ENCODE data around the gene PTPN22. TPM values are rescaled to one million over a fixed set of nuclear protein-coding genes. Genes with fewer than 3 reads are reported as not detected.

The PTPN22 gene
- polyA plus RNA-seq, 3 donors, result 9.7 to 43.7 (median 29.7) TPM

DNA sequence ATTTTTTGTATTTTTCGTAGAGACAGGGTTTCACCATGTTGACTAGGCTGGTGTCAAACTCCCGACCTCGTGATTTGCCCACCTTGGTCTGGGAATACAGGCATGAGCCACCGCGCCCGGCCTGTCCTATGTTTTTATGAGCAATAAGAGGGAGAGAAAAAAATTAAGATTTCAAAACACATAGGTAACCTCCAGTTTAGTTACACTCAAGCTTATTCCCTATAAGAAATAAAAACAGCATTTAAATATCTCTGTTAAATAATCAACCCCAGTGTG, 66.3 kb downstream of the PTPN22 start:
- TF ChIP-seq CTCF (IDR thresholded peaks at IDR 0.05), result no peak
- Histone ChIP-seq H3K9me3 (replicated peaks in 1 of 2; ENCODE audit: control insufficient read depth in 1 of 2, insufficient read depth in 1 of 2, low read length in 2 of 2) (no peaks in the 10 kb centered on the region), H3K27me3 (ENCODE audit: control insufficient read depth in 2 of 2, insufficient read depth in 2 of 2, low read length in 2 of 2) (no peaks in the 10 kb centered on the region), H3K9ac (ENCODE audit: insufficient read depth, low read length, poor library complexity, severe bottlenecking) (no peak overlapping the region), H3K79me2 (ENCODE audit: insufficient read depth, low read length) (peaks cover 100% of the 10 kb centered on the region), H3K4me2 (replicated peaks; ENCODE audit: extremely low read depth, low read length, poor library complexity, severe bottlenecking) (no peak overlapping the region), H3K27ac (ENCODE audit: low read depth in 1 of 2, low read length in 2 of 2) (peak overlapping the region; percentile 0 to 17), H4K20me1 (ENCODE audit: insufficient read depth, low read length) (peaks cover 80% of the 10 kb centered on the region), H2AFZ (ENCODE audit: insufficient read depth, low read depth, low read length, poor library complexity, severe bottlenecking) (no peak overlapping the region), H3K36me3 (replicated peaks in 1 of 2; ENCODE audit: control insufficient read depth in 1 of 2, insufficient read depth in 2 of 2, low read length in 2 of 2) (no peaks in the 10 kb centered on the region), H3K4me1 (ENCODE audit: control insufficient read depth in 1 of 2, insufficient read depth in 2 of 2, low read length in 2 of 2) (peaks cover 21 to 36% of the 10 kb centered on the region in 2 donors), H3K4me3 (replicated peaks in 1 of 3; ENCODE audit: low read depth in 2 of 3, low read length in 3 of 3) (peak overlapping the region in 1 of 3 experiments; percentile 5)
- H3K36me3 Mint-ChIP-seq, result peaks cover 12 to 19% of the 10 kb centered on the region in 2 donors
- DNase-seq, result no peak
- H3K27me3 Mint-ChIP-seq (ENCODE audit: low read depth in 3 of 3), result peaks cover 0 to 1% (median 0%) of the 10 kb centered on the region in 3 donors
- no peaks in the 10 kb centered on the region for H3K9me3 Mint-ChIP-seq
- intact Hi-C loops (cut with micrococcal nuclease), result no loop called here
- H3K27ac Mint-ChIP-seq, result peak overlapping the region; percentile 69 to 92 (median 80)
- 100% methylated on average over 1 of the region's 6 CpGs for WGBS (ENCODE audit: insufficient coverage)
- peak overlapping the region in 1 of 2 donors; percentile 34 for H3K4me3 Mint-ChIP-seq
- H3K4me1 Mint-ChIP-seq, result peaks cover 34% of the 10 kb centered on the region

- DNase-seq, result peak; percentile 29 to 61 (median 47)
- H3K4me2 ChIP-seq (replicated peaks; ENCODE audit: extremely low read depth, low read length, poor library complexity, severe bottlenecking), result no peak overlapping the region
- peak overlapping the region; percentile 69 to 92 (median 80) for H3K27ac Mint-ChIP-seq
- H3K36me3 ChIP-seq (replicated peaks in 1 of 2; ENCODE audit: control insufficient read depth in 1 of 2, insufficient read depth in 2 of 2, low read length in 2 of 2), result no peaks in the 10 kb centered on the region
- H3K27ac ChIP-seq (ENCODE audit: low read depth in 1 of 2, low read length in 2 of 2), result peak overlapping the region; percentile 17 to 42
- H3K27me3 ChIP-seq (ENCODE audit: control insufficient read depth in 2 of 2, insufficient read depth in 2 of 2, low read length in 2 of 2), result no peaks in the 10 kb centered on the region
- peak overlapping the region in 1 of 2 donors; percentile 34 for H3K4me3 Mint-ChIP-seq
- TF ChIP-seq CTCF (IDR thresholded peaks at IDR 0.05), result no peak
- peaks cover 15 to 30% of the 10 kb centered on the region in 2 donors for H3K4me1 ChIP-seq (ENCODE audit: control insufficient read depth in 1 of 2, insufficient read depth in 2 of 2, low read length in 2 of 2)
- no peaks in the 10 kb centered on the region for H3K9me3 Mint-ChIP-seq
- peaks cover 12 to 19% of the 10 kb centered on the region in 2 donors for H3K36me3 Mint-ChIP-seq
- no peaks in the 10 kb centered on the region for H3K9me3 ChIP-seq (replicated peaks in 1 of 2; ENCODE audit: control insufficient read depth in 1 of 2, insufficient read depth in 1 of 2, low read length in 2 of 2)
- peaks cover 29% of the 10 kb centered on the region for H3K4me1 Mint-ChIP-seq
- intact Hi-C loops (cut with micrococcal nuclease), result no loop called here
- peaks cover 84% of the 10 kb centered on the region for H4K20me1 ChIP-seq (ENCODE audit: insufficient read depth, low read length)
- WGBS (ENCODE audit: insufficient coverage), result 43% methylated on average over 3 of the region's 8 CpGs
- no peak overlapping the region for H2AFZ ChIP-seq (ENCODE audit: insufficient read depth, low read depth, low read length, poor library complexity, severe bottlenecking)
- H3K9ac ChIP-seq (ENCODE audit: insufficient read depth, low read length, poor library complexity, severe bottlenecking), result no peak overlapping the region
- H3K4me3 ChIP-seq (replicated peaks in 1 of 3; ENCODE audit: low read depth in 2 of 3, low read length in 3 of 3), result peak overlapping the region in 1 of 3 experiments; percentile 5
- peaks cover 0 to 1% (median 0%) of the 10 kb centered on the region in 3 donors for H3K27me3 Mint-ChIP-seq (ENCODE audit: low read depth in 3 of 3)
- peaks cover 100% of the 10 kb centered on the region for H3K79me2 ChIP-seq (ENCODE audit: insufficient read depth, low read length)
Measured at GRCh38 chr1:113804421-113805255, 66.9 kb downstream of the PTPN22 start.

All from CD14-positive monocyte (primary cell).